Parathyroid adenoma (tissue), 2 donors: ENCODE data around the gene ALK.

Experiments used
- H2AFZ ChIP-seq: fragments of 300-600 bp; sonication (generic); one replicate; pipeline ENCODE4 v1.7.0; 2017; ENCODE audit warnings: antibody characterized with exemption, mild to moderate bottlenecking
- H3K27ac ChIP-seq: fragments of 300-600 bp; sonication (generic); one replicate; pipeline ENCODE4 v1.7.0; 2017
- H3K27me3 ChIP-seq: fragments of 300-600 bp; sonication (generic); one replicate; pipeline ENCODE4 v1.7.0; 2017; ENCODE audit warnings: low read length; ENCODE audit not compliant: control insufficient read depth, insufficient read depth
- H3K36me3 ChIP-seq: fragments of 300-600 bp; sonication (generic); one replicate; pipeline ENCODE4 v1.7.0; 2017; ENCODE audit warnings: low read length; ENCODE audit not compliant: control insufficient read depth, insufficient read depth
- H3K4me1 ChIP-seq: fragments of 300-600 bp; sonication (generic); one replicate; pipeline ENCODE4 v1.7.0; 2017; ENCODE audit warnings: control low read depth
- H3K4me2 ChIP-seq: fragments of 300-600 bp; sonication (generic); one replicate; pipeline ENCODE4 v1.7.0; 2017; ENCODE audit warnings: low read length
- H3K4me3 ChIP-seq: fragments of 300-600 bp; sonication (generic); one replicate; pipeline ENCODE4 v1.7.0; 2017; ENCODE audit warnings: low read depth, low read length
- H3K79me2 ChIP-seq: fragments of 300-600 bp; sonication (generic); one replicate; pipeline ENCODE4 v1.7.0; 2017; ENCODE audit warnings: control low read depth
- H3K9ac ChIP-seq: fragments of 300-600 bp; sonication (generic); one replicate; pipeline ENCODE4 v1.7.0; 2017; ENCODE audit warnings: mild to moderate bottlenecking
- H3K9me3 ChIP-seq: fragments of 300-600 bp; sonication (generic); one replicate; pipeline ENCODE4 v1.7.0; 2017; ENCODE audit warnings: low read length; ENCODE audit not compliant: control insufficient read depth
- TF ChIP-seq, protein P1 (sequence below): fragments of 300-600 bp; sonication (generic); IDR thresholded peaks from one replicate; pipeline ENCODE4 v1.7.0; 2017; ENCODE audit warnings: antibody characterized with exemption, mild to moderate bottlenecking
- donor health status: primary hyperparathyroidism.

Gene ALK

DNA sequence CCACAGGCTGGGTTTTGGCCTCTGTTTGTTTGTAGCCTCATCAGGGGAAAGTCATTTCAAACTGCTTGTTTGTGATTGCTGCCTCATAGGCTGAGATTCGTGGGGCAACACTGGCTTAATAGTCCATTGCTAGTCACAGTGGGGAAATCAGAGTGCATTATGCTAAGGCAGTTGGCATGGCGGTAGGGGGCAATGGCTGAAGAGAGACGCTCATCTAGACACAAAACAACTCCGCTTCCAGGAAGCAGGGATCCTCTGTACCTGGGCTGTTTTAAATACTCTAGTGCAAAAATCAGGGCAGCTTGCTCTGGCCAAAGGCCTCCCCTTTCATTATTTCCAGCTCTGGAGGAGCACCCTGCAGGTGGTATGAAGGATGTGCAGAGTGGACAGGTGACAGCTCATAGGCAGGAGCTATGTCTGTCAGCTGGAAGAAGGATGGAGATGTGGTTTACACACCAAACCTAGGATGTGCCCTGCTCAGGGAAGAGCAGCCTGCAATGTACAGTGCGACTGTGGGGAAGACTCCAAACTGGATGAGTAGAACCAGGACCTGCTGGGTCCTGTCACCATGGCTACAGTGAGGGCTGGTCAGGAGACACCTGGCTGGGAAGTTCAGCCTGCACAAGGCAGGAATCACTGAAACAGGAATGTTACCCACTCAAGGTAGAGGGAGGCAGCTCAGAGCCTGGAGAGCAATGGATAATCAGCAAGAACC, 571.9 kb downstream of the ALK start:
- no peaks in the 10 kb centered on the region for H3K36me3 ChIP-seq
- H3K27ac ChIP-seq, result no peak overlapping the region
- TF ChIP-seq, protein P1, sequence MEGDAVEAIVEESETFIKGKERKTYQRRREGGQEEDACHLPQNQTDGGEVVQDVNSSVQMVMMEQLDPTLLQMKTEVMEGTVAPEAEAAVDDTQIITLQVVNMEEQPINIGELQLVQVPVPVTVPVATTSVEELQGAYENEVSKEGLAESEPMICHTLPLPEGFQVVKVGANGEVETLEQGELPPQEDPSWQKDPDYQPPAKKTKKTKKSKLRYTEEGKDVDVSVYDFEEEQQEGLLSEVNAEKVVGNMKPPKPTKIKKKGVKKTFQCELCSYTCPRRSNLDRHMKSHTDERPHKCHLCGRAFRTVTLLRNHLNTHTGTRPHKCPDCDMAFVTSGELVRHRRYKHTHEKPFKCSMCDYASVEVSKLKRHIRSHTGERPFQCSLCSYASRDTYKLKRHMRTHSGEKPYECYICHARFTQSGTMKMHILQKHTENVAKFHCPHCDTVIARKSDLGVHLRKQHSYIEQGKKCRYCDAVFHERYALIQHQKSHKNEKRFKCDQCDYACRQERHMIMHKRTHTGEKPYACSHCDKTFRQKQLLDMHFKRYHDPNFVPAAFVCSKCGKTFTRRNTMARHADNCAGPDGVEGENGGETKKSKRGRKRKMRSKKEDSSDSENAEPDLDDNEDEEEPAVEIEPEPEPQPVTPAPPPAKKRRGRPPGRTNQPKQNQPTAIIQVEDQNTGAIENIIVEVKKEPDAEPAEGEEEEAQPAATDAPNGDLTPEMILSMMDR, result no peak

DNA sequence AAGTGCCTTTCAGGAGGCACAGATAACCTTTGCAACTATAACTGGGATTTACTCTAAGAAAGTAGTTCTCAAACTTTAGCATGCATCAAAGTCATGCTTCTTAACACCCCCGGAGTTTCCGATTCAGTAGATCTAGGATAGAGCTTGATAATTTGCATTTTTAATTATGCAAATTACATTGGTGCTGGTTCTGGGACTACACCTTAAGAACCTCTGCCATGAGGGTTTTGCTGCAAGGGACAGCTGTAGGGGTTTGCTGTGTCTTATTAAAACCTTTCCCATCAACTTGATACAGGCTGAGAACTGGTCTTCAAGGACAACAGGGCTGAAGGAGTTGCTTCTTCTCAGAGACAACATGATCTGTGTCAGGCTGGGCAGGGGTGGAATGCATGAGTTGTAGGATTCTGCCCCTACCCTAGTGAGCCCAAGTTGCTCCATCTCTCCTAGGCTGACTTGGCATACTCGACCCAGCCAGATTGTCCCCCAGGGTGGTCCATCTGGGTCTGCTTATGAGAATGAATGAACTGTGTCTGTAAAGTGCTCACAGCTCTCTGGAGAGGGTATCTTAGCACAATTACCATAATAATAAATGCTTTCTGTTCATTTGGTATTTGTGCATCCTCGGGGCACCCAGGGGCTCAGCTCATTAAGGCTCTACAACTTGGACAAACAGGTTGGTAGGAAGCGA, 573.5 kb downstream of the ALK start:
- Histone ChIP-seq H3K27ac (no peak overlapping the region), H3K4me1 (no peaks in the 10 kb centered on the region)

More for the DNA sequence above, 571.9 kb downstream of the ALK start:
- Histone ChIP-seq H2AFZ (no peak overlapping the region), H3K27me3 (no peaks in the 10 kb centered on the region), H3K79me2 (no peaks in the 10 kb centered on the region), H3K9ac (no peak overlapping the region), H3K4me1 (no peaks in the 10 kb centered on the region), H3K9me3 (no peaks in the 10 kb centered on the region), H3K4me3 (no peak overlapping the region), H3K4me2 (no peak overlapping the region)

DNA sequence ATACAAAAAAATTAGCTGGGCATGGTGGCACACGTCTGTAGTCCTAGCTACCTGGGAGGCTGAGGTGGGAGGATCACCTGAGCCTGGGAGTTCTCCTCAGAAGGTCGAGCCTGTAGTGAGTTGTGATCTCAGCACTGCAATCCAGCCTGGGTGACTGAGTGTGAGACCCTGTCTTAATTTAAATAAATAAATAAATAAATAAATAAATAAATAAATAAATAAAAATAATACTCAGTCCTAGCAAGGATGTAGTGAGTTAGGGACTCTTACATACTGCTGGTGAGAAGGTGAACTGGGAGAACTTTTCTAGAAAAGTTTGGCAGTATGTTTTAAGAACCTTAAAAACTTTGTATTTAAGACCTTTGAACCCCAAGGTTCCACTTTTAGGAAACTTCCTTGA, 576.1 kb downstream of the ALK start:
- Histone ChIP-seq H3K4me3 (no peak overlapping the region), H2AFZ (no peak overlapping the region), H3K79me2 (no peaks in the 10 kb centered on the region), H3K27me3 (no peaks in the 10 kb centered on the region), H3K36me3 (no peaks in the 10 kb centered on the region), H3K4me2 (no peak overlapping the region), H3K9ac (no peak overlapping the region), H3K27ac (no peak overlapping the region), H3K4me1 (peaks cover 2% of the 10 kb centered on the region), H3K9me3 (no peaks in the 10 kb centered on the region)
- TF ChIP-seq, protein P1, result no peak

More for the DNA sequence above, 573.5 kb downstream of the ALK start:
- TF ChIP-seq, protein P1, result no peak
- no peak overlapping the region for H3K9ac ChIP-seq
- no peaks in the 10 kb centered on the region for H3K36me3 ChIP-seq
- H3K27me3 ChIP-seq, result no peaks in the 10 kb centered on the region
- H3K79me2 ChIP-seq, result no peaks in the 10 kb centered on the region
- H3K9me3 ChIP-seq, result no peaks in the 10 kb centered on the region
- no peak overlapping the region for H2AFZ ChIP-seq
- no peak overlapping the region for H3K4me2 ChIP-seq
- no peak overlapping the region for H3K4me3 ChIP-seq

DNA sequence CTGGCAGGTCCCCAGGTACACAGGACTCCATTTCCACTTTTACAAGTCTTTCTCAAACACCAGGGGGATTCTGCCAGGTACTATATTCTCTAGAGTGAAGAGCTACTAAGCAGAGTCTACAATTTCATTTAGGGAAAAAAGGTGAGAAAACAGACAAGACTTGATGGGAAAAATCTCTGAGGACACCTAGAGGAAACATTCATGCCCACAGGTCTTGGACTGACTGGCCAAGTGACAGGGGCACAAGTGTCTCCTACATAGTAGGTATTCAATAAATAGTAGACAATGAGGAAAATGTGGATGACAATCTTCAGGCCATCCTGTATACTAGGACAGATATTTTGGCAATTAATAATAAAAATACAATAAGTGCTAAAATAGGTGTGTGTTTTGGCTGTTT, 577.6 kb downstream of the ALK start:
- Histone ChIP-seq H3K27me3 (no peaks in the 10 kb centered on the region), H3K4me1 (peaks cover 2% of the 10 kb centered on the region), H3K9me3 (no peaks in the 10 kb centered on the region), H3K27ac (no peak overlapping the region), H3K4me2 (no peak overlapping the region), H3K36me3 (no peaks in the 10 kb centered on the region), H3K9ac (no peak overlapping the region), H2AFZ (no peak overlapping the region), H3K79me2 (no peaks in the 10 kb centered on the region), H3K4me3 (no peak overlapping the region)
- TF ChIP-seq, protein P1, result no peak
